ENCODE measurements around the gene FBXO31. TPM values are rescaled to one million over a fixed set of nuclear protein-coding genes. Genes with fewer than 3 reads are reported as not detected.
A peak's percentile ranks its signal among the peaks of the same experiment; 100 is the strongest.

Gene FBXO31
- total and polyA plus RNA-seq, 3 experiments from 2014 or later = 27.4 to 40.9 (median 35.6) TPM

GRCh38 chr16:87339086-87339723 is 44.4 kb downstream of the FBXO31 start:
- H3K27me3 Mint-ChIP-seq = peaks cover 0 to 2% of the 10 kb centered on the region in 2 donors
- POLR2A ChIA-PET = no interaction called here
- CTCF ChIA-PET = interaction anchor here (0.9 kb wide), 1 partner anchor 10 kb away, joined by 3 read pairs; no protein-coding TSS in a partner anchor
- peaks cover 0 to 82% (median 9%) of the 10 kb centered on the region in 3 donors for H3K36me3 Mint-ChIP-seq
- H3K36me3 ChIP-seq (ENCODE audit: insufficient read depth, low read length) = peaks cover 20% of the 10 kb centered on the region
- H3K27ac Mint-ChIP-seq = peak overlapping the region in 3 of 8 donors; percentile 76 to 93 (median 79)
- H3K4me1 ChIP-seq (ENCODE audit: insufficient read depth, low read length) = no peaks in the 10 kb centered on the region
- no peak overlapping the region for H3K4me3 ChIP-seq (ENCODE audit: low read length)
- no peaks in the 10 kb centered on the region for H3K9me3 ChIP-seq (ENCODE audit: low read length)
- no peak overlapping the region for H3K4me3 Mint-ChIP-seq
- no peak overlapping the region for H3K27ac ChIP-seq (ENCODE audit: low read depth, low read length)
- no peak for DNase-seq
- H3K9me3 Mint-ChIP-seq = no peaks in the 10 kb centered on the region
- H3K27me3 ChIP-seq (ENCODE audit: insufficient read depth, low read length, poor library complexity, severe bottlenecking) = no peaks in the 10 kb centered on the region
- H3K4me1 Mint-ChIP-seq = peaks cover 0 to 19% (median 2%) of the 10 kb centered on the region in 3 donors

GRCh38 chr16:87338155-87338765 is 45.3 kb downstream of the FBXO31 start:
- Mint-ChIP-seq H3K27me3 (peaks cover 0 to 2% of the 10 kb centered on the region in 2 donors), H3K9me3 (no peaks in the 10 kb centered on the region), H3K36me3 (peaks cover 0 to 75% (median 9%) of the 10 kb centered on the region in 3 donors), H3K4me1 (peaks cover 0 to 13% (median 2%) of the 10 kb centered on the region in 3 donors), H3K4me3 (no peak overlapping the region), H3K27ac (peak overlapping the region in 2 of 8 donors; percentile 37 to 87)
- no peak for DNase-seq
- no peaks in the 10 kb centered on the region for H3K9me3 ChIP-seq (ENCODE audit: low read length)
- no peaks in the 10 kb centered on the region for H3K4me1 ChIP-seq (ENCODE audit: insufficient read depth, low read length)
- CTCF ChIA-PET = interaction anchor here (0.6 kb wide), 1 partner anchor 16 kb away, joined by 3 read pairs; no protein-coding TSS in a partner anchor
- no peaks in the 10 kb centered on the region for H3K27me3 ChIP-seq (ENCODE audit: insufficient read depth, low read length, poor library complexity, severe bottlenecking)
- no peak overlapping the region for H3K4me3 ChIP-seq (ENCODE audit: low read length)
- H3K27ac ChIP-seq (ENCODE audit: low read depth, low read length) = no peak overlapping the region
- H3K36me3 ChIP-seq (ENCODE audit: insufficient read depth, low read length) = peaks cover 16% of the 10 kb centered on the region
- POLR2A ChIA-PET = no interaction called here

- Mint-ChIP-seq H3K27ac (peak overlapping the region in 4 of 8 donors; percentile 42 to 78 (median 66)), H3K36me3 (peaks cover 0 to 75% (median 6%) of the 10 kb centered on the region in 3 donors), H3K4me3 (no peak overlapping the region), H3K4me1 (peaks cover 0 to 13% (median 2%) of the 10 kb centered on the region in 3 donors), H3K9me3 (no peaks in the 10 kb centered on the region), H3K27me3 (peaks cover 0 to 2% of the 10 kb centered on the region in 2 donors)
- CTCF ChIA-PET = no interaction called here
- H3K4me1 ChIP-seq (ENCODE audit: insufficient read depth, low read length) = no peaks in the 10 kb centered on the region
- H3K27me3 ChIP-seq (ENCODE audit: insufficient read depth, low read length, poor library complexity, severe bottlenecking) = no peaks in the 10 kb centered on the region
- H3K36me3 ChIP-seq (ENCODE audit: insufficient read depth, low read length) = peaks cover 8% of the 10 kb centered on the region
- no peak overlapping the region for H3K4me3 ChIP-seq (ENCODE audit: low read length)
- POLR2A ChIA-PET = no interaction called here
- DNase-seq = no peak
- no peak overlapping the region for H3K27ac ChIP-seq (ENCODE audit: low read depth, low read length)
- no peaks in the 10 kb centered on the region for H3K9me3 ChIP-seq (ENCODE audit: low read length)
Observed at GRCh38 chr16:87337262-87337771, 46.3 kb downstream of the FBXO31 start.

- peak overlapping the region in 2 of 8 donors; percentile 19 to 78 for H3K27ac Mint-ChIP-seq
- H3K27me3 Mint-ChIP-seq = peaks cover 0 to 2% of the 10 kb centered on the region in 2 donors
- POLR2A ChIA-PET = no interaction called here
Observed at GRCh38 chr16:87336434-87337240, 46.9 kb downstream of the FBXO31 start.

GRCh38 chr16:87335625-87336433 is 47.7 kb downstream of the FBXO31 start:
- no peak for DNase-seq
- ChIA-PET CTCF (interaction anchor here (1.3 kb wide), 1 partner anchor 58 kb away, joined by 4 read pairs; no protein-coding TSS in a partner anchor), POLR2A (no interaction called here)
- Histone ChIP-seq H3K4me3 (ENCODE audit: low read length) (no peak overlapping the region), H3K27me3 (ENCODE audit: insufficient read depth, low read length, poor library complexity, severe bottlenecking) (no peaks in the 10 kb centered on the region), H3K36me3 (ENCODE audit: insufficient read depth, low read length) (peaks cover 8% of the 10 kb centered on the region), H3K27ac (ENCODE audit: low read depth, low read length) (no peak overlapping the region), H3K4me1 (ENCODE audit: insufficient read depth, low read length) (no peaks in the 10 kb centered on the region), H3K9me3 (ENCODE audit: low read length) (no peaks in the 10 kb centered on the region)
- Mint-ChIP-seq H3K4me1 (peaks cover 0 to 8% (median 2%) of the 10 kb centered on the region in 3 donors), H3K4me3 (no peak overlapping the region), H3K27ac (peak overlapping the region in 2 of 8 donors; percentile 27 to 46), H3K27me3 (peaks cover 0 to 2% of the 10 kb centered on the region in 2 donors), H3K9me3 (no peaks in the 10 kb centered on the region), H3K36me3 (peaks cover 0 to 77% (median 6%) of the 10 kb centered on the region in 3 donors)

More at GRCh38 chr16:87336434-87337240, 46.9 kb downstream of the FBXO31 start:
- no peak for DNase-seq
- H3K4me1 ChIP-seq (ENCODE audit: insufficient read depth, low read length) = no peaks in the 10 kb centered on the region
- H3K27me3 ChIP-seq (ENCODE audit: insufficient read depth, low read length, poor library complexity, severe bottlenecking) = no peaks in the 10 kb centered on the region
- Mint-ChIP-seq H3K36me3 (peaks cover 0 to 74% (median 6%) of the 10 kb centered on the region in 3 donors), H3K4me1 (peaks cover 0 to 12% (median 2%) of the 10 kb centered on the region in 3 donors), H3K9me3 (no peaks in the 10 kb centered on the region), H3K4me3 (no peak overlapping the region)
- H3K9me3 ChIP-seq (ENCODE audit: low read length) = no peaks in the 10 kb centered on the region
- no peak overlapping the region for H3K4me3 ChIP-seq (ENCODE audit: low read length)
- CTCF ChIA-PET = no interaction called here
- H3K36me3 ChIP-seq (ENCODE audit: insufficient read depth, low read length) = peaks cover 8% of the 10 kb centered on the region
- H3K27ac ChIP-seq (ENCODE audit: low read depth, low read length) = no peak overlapping the region

- H3K36me3 ChIP-seq (ENCODE audit: insufficient read depth, low read length) = peaks cover 8% of the 10 kb centered on the region
- Mint-ChIP-seq H3K4me3 (no peak overlapping the region), H3K27me3 (peaks cover 0 to 2% of the 10 kb centered on the region in 2 donors), H3K9me3 (no peaks in the 10 kb centered on the region), H3K4me1 (peaks cover 0 to 7% (median 2%) of the 10 kb centered on the region in 3 donors), H3K27ac (no peak overlapping the region), H3K36me3 (peaks cover 0 to 79% (median 6%) of the 10 kb centered on the region in 3 donors)
- no peak overlapping the region for H3K4me3 ChIP-seq (ENCODE audit: low read length)
- CTCF ChIA-PET = interaction anchor here (0.8 to 1.3 kb wide), 2 partner anchors 17 to 59 kb away, joined by 4 to 6 read pairs; partner anchors contain the start of gene C16orf95
- no peaks in the 10 kb centered on the region for H3K9me3 ChIP-seq (ENCODE audit: low read length)
- no peak overlapping the region for H3K27ac ChIP-seq (ENCODE audit: low read depth, low read length)
- DNase-seq = no peak
- POLR2A ChIA-PET = no interaction called here
- H3K27me3 ChIP-seq (ENCODE audit: insufficient read depth, low read length, poor library complexity, severe bottlenecking) = no peaks in the 10 kb centered on the region
- no peaks in the 10 kb centered on the region for H3K4me1 ChIP-seq (ENCODE audit: insufficient read depth, low read length)
Observed at GRCh38 chr16:87334651-87335624, 48.6 kb downstream of the FBXO31 start.

Data from CD8-positive, alpha-beta memory T cell (primary cell).